LNCAP (cell line): ENCODE data around the gene MGA.

Experiments used
- CTCF ChIP-seq: fragments of 450-650 bp; IDR thresholded peaks from 2 replicates; pipeline ENCODE4 v1.5.1; 2017; ENCODE audit warnings: mild to moderate bottlenecking

The MGA gene

DNA sequence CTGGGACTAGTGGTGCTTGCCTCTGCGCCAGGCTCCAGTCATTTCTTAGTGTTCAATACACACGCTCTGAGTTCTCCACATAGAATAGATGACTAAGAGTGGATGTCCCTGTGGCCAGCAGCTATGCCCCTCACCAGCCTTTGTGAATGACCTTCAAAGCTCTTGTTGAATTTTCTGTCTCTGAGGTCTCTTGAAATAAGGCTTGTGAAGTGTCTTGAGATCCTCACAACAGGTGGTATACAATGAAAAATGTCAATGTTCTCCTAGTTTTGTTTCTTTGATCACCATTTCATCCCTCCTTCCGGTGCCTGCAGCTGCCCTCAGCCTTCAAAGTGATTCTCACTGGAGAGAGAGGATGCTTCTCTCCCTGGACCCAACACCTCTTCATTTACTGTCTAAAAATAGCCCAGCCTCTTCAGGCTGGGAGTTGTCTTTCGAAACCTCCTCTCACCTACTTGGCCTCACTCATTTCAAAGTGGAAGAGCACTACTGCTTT lies 119.5 kb downstream of the MGA start:
- TF ChIP-seq CTCF, result no peak

DNA sequence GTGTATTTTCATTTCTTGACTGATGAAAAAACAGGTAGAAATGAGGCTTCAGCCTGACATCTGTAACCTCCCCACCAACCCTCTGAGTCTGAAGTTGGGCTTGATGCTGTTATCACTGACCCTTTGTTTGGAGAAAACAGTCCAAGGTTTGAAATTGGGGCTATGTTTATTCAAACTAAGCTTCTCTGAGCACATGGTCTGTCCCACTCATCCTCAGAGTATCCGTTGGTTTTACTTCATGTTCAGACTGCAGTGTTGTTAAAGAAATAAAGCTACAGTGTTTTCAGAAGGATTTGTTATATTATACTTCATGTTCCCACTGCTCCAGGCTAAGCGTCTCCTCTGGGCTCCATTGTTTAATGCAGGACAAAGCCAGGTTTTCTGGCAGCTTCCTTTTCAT lies 120.1 kb downstream of the MGA start:
- no peak for TF ChIP-seq CTCF

DNA sequence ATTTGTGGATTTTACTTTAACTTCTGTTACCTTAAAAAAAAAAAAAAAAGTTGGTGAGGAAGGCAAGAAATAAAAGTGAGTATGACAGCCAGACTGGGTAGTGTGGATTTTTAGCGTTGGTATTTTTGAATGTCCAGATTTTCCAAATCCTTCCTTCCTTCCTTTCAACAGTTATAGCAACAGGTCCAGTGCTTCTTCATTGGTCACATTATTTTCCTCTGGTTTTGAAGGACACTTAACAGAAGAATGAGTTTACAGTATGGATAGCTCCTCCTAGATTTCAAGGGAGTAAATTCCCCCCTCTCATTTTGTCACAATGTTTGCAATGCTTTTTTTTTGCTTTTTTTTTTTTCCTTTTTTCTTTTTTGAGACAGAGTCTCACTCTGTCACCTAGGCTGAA lies 120.5 kb downstream of the MGA start:
- no peak for TF ChIP-seq CTCF

DNA sequence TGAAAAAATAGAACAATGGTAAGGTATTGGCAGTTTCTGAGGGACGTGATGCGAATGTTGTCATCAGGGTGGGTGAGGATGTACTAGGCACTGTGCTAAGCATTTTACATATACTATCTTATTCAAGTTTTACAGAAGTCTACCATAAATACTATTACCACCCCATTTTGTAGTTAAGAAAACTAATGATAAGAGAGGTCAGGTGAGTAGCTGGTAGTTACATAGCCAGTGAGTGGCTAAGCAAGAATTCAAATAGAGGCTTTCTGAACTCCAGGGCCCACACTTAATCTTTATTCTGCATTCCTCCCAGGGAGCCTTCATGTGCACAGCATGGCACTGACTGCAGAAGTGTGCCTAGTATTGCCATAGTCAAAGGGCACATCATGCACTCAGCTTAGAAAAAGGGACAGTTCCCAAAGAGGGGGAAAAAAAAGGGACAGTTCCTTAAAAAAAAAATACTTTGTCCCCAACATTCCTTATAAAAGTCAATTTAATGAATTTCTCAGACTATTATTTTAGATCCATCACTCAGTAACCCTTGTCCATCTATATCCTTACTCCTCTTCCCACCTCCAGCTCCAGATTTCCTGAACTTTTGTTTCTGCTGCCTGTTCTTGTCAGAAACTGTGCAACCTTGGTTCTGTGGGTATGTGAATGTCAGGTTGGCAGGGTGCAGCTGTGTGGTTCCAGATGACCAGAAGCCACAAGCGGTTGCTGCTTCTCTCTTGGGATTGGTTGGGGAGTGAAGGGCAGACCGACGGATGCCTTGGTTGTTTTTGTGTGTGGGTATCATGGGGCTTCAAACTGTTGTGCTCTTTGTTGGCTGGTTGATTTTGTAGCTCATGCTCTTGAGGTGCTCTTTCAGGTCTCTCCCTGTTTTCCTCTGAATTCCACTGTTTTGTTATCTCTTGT lies 122.4 kb downstream of the MGA start:
- TF ChIP-seq CTCF, result no peak

GRCh38 chr15:41783296-41783695 lies 123.1 kb downstream of the MGA start:
- no peak for TF ChIP-seq CTCF

DNA sequence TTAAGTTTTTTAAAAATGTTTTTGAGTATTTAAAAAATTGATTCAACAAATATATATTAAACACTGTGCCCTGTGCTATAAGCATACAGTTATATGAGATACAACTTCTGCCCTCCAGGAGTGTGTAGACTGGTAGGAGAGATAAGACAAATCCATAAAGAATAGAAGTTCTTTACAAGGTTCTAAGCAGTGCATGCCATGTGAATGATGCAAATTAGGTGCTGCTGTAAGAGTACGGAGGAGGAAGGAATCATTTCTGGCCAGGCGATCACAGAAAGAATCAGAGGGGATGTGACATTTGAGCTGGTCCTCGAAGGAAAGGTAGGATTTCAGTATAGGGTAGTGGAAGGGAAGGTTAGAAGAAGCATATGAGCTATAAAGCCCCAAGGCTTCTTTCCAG lies 128.1 kb downstream of the MGA start:
- TF ChIP-seq CTCF, result no peak

DNA sequence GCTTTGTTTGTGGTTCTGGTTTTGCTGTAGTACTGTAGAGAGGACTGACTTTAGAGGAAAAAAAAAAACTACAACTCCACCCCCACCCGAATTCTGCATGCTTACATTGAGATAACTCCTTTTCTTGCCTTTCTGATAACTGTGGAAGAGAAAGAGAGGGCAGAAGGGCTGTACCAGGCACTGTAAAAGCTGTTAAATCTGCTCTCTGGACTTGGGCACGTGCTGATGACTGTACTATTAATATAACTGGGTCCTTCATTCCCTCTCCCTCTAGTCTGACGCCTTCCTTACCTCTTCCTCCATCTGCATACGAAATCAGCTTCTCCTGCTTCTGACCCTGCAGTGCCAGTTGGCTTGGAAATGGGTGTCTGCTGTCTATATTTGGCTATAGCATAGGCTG lies 129.0 kb downstream of the MGA start:
- TF ChIP-seq CTCF, result no peak
